Measurements from ENCODE around the gene FAAP20.
"Not testable (repeated sequence)": the region's sequence is repeated elsewhere in the genome, so short reads cannot be mapped to it uniquely, and the experiment has no call there.

Gene FAAP20

GRCh38 chr1:2154022-2154421, 40.5 kb downstream of the FAAP20 start:
- no peak for DNase-seq

GRCh38 chr1:2152954-2153353, 41.6 kb downstream of the FAAP20 start:
- DNase-seq: no peak

- no peak for DNase-seq
Observed at GRCh38 chr1:2151911-2152310, 42.7 kb downstream of the FAAP20 start.

- DNase-seq: no peak
Observed at GRCh38 chr1:2151252-2151651, 43.3 kb downstream of the FAAP20 start.

GRCh38 chr1:2150801-2151200, 43.8 kb downstream of the FAAP20 start:
- DNase-seq: no peak

GRCh38 chr1:2148691-2149090, 45.9 kb downstream of the FAAP20 start:
- DNase-seq: no peak

- not testable (repeated sequence) for DNase-seq
Observed at GRCh38 chr1:2147869-2148268, 46.7 kb downstream of the FAAP20 start.

GRCh38 chr1:2146836-2147517, 47.6 kb downstream of the FAAP20 start:
- DNase-seq: no peak

- no peak for DNase-seq
Observed at GRCh38 chr1:2145946-2146835, 48.4 kb downstream of the FAAP20 start.

- DNase-seq: no peak
Observed at GRCh38 chr1:2144501-2145090, 50.0 kb downstream of the FAAP20 start.

GRCh38 chr1:2143814-2144500, 50.6 kb downstream of the FAAP20 start:
- DNase-seq: no peak

GRCh38 chr1:2141025-2141424, 53.5 kb downstream of the FAAP20 start:
- DNase-seq: no peak

All from activated CD4-positive, CD25-positive, alpha-beta regulatory T cell (primary cell).